Measurements from ENCODE around the gene SLX4IP. TPM values are rescaled to one million over a fixed set of nuclear protein-coding genes. Genes with fewer than 3 reads are reported as not detected.

SLX4IP gene
- total RNA-seq, 1 experiment from 2014 or later = 11.1 TPM

DNA sequence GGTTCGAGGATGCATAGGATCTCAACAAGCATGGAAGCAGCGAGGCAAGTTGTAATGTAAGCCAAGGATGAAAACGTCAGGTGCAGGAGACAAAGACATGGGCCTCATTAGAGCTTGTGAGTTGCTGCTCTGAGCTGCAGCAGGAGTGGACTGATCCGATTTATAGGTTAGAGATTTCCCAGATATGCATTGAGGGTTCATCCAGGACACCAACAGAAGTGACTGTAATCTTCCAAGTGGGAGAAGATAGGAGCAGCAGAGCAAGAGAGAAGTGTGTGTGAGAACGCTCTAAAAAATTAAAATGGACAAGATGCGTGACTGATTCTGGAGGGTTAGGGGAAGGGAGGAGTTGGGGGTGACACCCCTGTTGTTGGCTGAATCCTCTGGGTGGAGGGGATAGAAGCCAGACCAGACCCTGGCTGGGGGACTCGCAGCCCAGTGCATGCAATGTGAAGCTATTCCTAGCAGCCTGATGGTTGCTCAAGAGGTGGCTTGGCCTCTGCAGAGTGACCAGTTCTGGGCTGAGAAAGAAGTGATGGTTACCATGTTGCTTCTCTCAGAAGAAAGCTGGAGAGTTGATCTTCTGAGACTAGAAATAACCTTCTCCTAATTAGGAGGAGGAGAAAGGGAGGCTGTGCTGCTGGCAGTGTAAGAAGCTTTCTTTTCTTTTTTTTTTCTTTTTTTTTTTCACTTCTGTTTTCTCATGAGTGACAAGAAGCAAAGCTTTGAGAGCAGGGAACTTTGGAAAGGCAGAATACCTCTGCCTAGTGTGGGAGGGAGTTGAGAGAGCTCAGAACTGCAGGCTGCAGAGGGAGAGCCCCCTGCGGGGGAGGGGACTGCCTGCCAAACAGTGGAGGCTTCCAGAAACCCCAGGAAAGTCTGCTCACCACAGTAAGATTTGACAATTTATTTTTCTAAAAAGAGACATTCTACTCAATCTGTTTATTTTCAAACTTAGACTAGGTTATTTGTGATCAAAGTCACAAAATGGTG is 116.9 kb downstream of the SLX4IP start:
- H3K4me2 ChIP-seq (ENCODE audit: low read length) = no peak overlapping the region
- H4K20me1 ChIP-seq (ENCODE audit: insufficient read depth) = peaks cover 3% of the 10 kb centered on the region; the same call in 1 of the 2 replicates
- peaks cover 61 to 62% of the 10 kb centered on the region in 2 experiments for H3K4me1 ChIP-seq (ENCODE audit: control insufficient read depth in 1 of 2, insufficient read depth in 2 of 2, low read length in 2 of 2)
- ChIA-PET POLR2A (no interaction called here), CTCF (interaction anchor here (0.7 to 2.0 kb wide), 7 partner anchors 9 to 991 kb away, joined by 3 to 7 read pairs (median 4); no protein-coding TSS in a partner anchor), RAD21 (ENCODE audit: low non-redundant PET in 1 of 2, low total read pairs in 2 of 2, uncharacterized antibody in 2 of 2, unreplicated experiment in 2 of 2) (interaction anchor here in 1 of 2 experiments (0.7 kb wide), 1 partner anchor 585 kb away, joined by 3 read pairs; no protein-coding TSS in a partner anchor)
- H3K9me2 ChIP-seq (ENCODE audit: insufficient read depth) = no peaks in the 10 kb centered on the region
- ATAC-seq (no peak), DNase-seq (ENCODE audit: low read depth, low spot score) (no peak)
- no peak overlapping the region for H3K4me3 ChIP-seq (replicated peaks in 1 of 2; ENCODE audit: low read depth in 1 of 2, low read length in 2 of 2)
- H3K9ac ChIP-seq (ENCODE audit: low read length) = no peak overlapping the region
- no TSS peak for BruUV-seq (replicated peaks)
- intact Hi-C loops (cut with micrococcal nuclease) = loop anchor here (2.0 to 10.0 kb wide), 3 partner anchors 93 to 653 kb away; partner anchors contain the start of gene JAG1
- TF ChIP-seq, protein P1, sequence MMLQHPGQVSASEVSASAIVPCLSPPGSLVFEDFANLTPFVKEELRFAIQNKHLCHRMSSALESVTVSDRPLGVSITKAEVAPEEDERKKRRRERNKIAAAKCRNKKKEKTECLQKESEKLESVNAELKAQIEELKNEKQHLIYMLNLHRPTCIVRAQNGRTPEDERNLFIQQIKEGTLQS (IDR thresholded peaks at IDR 0.05) = no peak
- TF ChIP-seq RAD21 (IDR thresholded peaks at IDR 0.05; ENCODE audit: low read depth) = no peak
- no peak for TF ChIP-seq SP1 (IDR thresholded peaks at IDR 0.05; ENCODE audit: low read depth)
- TF ChIP-seq ZFX (IDR thresholded peaks at IDR 0.05) = no peak
- no peak for TF ChIP-seq CBX3 (IDR thresholded peaks at IDR 0.05; ENCODE audit: low read depth)
- no peak for TF ChIP-seq ZNF274 (IDR thresholded peaks at IDR 0.05; ENCODE audit: low read depth, low read length)
- TF ChIP-seq CEBPB (IDR thresholded peaks at IDR 0.05; ENCODE audit: low read depth) = no peak
- no peaks in the 10 kb centered on the region for H3K79me2 ChIP-seq (ENCODE audit: insufficient read depth, low read length)
- no peaks in the 10 kb centered on the region for H3K9me3 ChIP-seq (ENCODE audit: control insufficient read depth in 1 of 2, insufficient read depth in 1 of 2, low read depth in 1 of 2, low read length in 2 of 2)
- no peaks in the 10 kb centered on the region for H3K36me3 ChIP-seq (ENCODE audit: control insufficient read depth in 1 of 2, insufficient read depth in 2 of 2, low read length in 2 of 2)
- H3K27me3 ChIP-seq (ENCODE audit: insufficient read depth, low read length) = no peaks in the 10 kb centered on the region
- no peak overlapping the region for H2AFZ ChIP-seq (ENCODE audit: low read depth, low read length, poor library complexity, severe bottlenecking)
- no peak overlapping the region for H3K27ac ChIP-seq (ENCODE audit: low read depth, low read length)

Data from HCT116 (cell line).